GM18909 (cell line): Measurements from ENCODE around the gene HIVEP3.

Experiments used
- ATAC-seq: cut with Tn5 transposase; IDR thresholded peaks from one replicate; pipeline ENCODE4 v1.9.1; 2021; ENCODE audit warnings: mild to moderate bottlenecking; ENCODE audit not compliant: unreplicated experiment, poor library complexity

Gene HIVEP3

GRCh38 chr1:41647221-41648135, 271.2 kb downstream of the HIVEP3 start:
- ATAC-seq, result no peak

DNA sequence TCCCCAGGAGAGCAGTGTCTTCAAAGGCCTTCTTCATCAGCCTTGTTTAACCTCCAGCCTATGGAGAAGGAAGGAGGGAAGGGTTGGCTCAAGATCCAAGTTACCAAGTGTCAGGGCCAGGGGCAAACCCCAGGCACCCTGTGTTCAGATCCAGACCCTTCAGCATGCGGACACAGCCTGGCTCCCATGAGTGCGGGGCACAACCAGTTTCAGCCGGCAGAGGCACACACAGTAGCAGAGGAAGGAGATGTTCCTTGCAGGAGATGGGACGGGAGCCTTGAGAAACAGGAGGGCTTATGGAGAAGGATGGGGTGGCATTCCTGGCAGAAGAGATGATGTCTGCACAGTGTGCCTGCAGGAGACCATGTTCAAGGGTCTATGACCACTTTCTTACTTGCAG, 272.5 kb downstream of the HIVEP3 start:
- ATAC-seq, result no peak

GRCh38 chr1:41645062-41645461, 273.7 kb downstream of the HIVEP3 start:
- no peak for ATAC-seq

GRCh38 chr1:41642922-41643821, 275.6 kb downstream of the HIVEP3 start:
- ATAC-seq, result no peak

DNA sequence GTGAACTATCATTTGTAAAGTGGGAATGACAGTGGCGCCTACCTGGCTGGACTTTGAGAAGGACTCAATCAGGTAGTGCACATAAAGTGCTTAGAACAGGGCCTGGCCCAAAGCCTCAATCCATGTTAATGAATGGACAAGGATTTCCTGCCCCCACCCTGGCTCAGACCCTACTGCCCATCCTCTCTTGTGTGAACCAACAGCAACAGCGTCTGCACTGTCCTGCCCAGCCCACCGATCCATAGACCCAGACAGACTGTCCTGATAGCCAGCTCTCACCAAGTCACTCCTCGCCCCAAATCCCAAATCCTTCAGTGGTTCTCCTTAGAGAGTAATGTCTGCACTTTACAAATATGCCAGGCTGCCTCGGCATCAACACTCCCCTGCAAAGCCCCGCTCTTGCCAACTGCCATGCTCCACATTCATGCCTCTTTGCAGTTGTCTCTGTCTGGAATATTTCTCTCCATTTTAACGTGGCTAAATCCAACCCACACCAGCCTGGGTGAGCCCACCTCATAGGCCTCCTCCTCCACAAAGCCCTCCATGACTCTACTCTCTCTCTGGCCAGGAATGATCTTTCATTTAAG, 276.7 kb downstream of the HIVEP3 start:
- ATAC-seq, result no peak

- ATAC-seq, result peak; percentile 53
These were observed 277.3 kb downstream of the HIVEP3 start for GRCh38 chr1:41641475-41641814.

GRCh38 chr1:41640756-41641474, 277.8 kb downstream of the HIVEP3 start:
- ATAC-seq, result no peak

- ATAC-seq, result no peak
These were observed 278.5 kb downstream of the HIVEP3 start for GRCh38 chr1:41640141-41640751.

DNA sequence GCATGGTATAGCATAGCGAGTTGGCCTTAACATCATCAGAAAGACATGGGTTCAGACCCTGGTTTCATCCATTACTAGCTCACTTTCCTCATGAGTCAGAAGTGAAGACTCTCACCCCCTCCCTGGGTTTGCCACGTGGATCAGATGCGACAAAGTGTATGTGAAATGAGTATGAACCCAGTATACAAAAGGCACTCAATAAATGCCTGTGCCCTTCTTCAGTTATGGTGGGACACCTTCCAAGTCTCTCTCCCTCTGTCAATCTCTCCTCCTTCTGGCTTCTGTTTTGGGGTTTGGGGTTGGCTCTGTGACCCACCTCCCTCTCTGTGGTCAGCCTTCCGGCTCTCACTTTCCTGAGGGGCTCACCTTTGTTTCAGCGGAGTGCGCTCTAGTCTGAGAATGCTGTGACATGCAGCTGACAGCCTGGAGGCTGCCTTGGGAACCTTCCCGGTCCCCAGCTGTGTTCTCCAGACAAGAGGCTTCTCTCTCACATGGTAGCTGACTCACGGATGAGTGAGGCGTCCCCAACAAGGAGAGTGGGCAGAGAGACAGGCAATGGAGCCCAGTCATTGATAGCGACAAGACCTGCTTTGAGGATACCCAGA, 279.3 kb downstream of the HIVEP3 start:
- ATAC-seq, result no peak

- ATAC-seq, result no peak
These were observed 280.4 kb downstream of the HIVEP3 start for GRCh38 chr1:41638086-41639024.

GRCh38 chr1:41637367-41637766, 281.4 kb downstream of the HIVEP3 start:
- no peak for ATAC-seq

DNA sequence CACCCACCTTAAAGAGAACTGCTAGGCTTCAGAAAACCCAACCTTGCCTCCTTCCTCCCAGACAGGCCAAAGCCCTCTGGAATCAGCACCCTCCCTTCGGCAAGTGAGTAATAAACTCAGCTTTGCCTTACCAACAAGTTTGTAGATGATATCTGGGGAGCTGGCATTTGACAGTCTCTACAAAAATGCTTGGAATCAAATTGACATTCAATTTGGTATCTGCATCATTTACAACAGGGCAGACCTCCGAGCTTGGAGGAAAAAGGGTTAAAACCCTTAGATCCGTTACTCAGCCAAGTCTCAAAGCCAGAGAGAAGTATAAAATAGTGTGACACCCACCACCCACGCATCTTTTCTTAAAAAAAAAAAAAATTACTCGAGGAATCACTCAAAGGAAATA, 285.0 kb downstream of the HIVEP3 start:
- no peak for ATAC-seq

DNA sequence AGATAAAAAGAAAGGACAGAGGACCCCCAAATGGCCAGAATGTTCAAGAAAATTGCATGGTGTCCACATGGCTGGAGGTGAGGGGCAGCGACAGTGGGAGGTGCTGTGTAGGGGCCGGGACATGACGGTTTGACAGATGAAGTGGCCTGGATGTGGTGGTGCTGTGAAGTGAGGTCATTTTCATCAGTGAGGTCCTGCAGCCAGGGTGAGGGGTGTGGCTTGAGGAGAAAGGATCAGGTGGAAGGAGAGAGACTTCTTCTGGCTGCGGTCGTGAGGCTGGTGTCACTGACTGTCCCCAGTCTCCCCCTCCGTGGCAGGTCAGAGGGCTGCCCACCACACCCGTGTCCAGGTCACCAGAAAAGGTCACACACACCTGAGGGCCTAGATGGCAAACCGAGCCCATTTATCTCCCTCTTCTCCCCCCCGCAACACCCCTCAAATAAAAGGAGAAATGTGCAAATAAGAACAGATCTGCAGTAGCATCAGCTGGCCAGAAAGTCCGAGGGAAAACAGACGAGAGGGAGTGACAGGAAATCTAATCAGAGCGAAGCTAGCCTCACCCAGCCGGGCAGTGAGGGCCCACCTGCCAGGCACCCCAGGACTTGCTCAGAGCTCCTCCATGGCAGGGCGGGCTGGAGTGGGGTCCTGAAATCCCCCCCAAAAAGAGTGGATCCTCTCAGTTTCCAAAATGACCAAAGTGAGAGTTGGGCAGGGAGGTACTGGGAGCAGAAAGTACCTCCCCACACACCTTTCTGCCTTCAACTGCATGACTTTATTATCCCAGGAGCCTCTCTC, 285.7 kb downstream of the HIVEP3 start:
- ATAC-seq, result no peak

DNA sequence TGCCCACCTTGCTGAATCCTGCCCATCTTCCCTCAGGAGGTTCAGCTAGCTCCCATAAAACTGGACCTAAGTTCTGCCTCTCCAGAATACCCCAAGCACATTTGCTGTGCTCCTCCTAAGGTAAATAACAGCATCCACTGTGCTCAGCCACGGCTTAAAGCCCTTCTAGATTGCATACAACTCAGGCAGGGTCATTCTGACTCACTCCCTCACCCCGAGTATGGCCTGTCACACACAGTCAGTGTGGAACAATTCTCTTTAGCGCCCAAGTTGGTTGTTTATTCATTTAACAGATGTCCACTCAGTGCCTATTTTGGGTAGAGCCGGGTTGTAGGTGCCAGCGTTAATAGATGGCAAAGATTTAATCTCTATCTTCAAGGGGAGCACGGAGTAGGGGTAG, 286.8 kb downstream of the HIVEP3 start:
- ATAC-seq, result no peak

DNA sequence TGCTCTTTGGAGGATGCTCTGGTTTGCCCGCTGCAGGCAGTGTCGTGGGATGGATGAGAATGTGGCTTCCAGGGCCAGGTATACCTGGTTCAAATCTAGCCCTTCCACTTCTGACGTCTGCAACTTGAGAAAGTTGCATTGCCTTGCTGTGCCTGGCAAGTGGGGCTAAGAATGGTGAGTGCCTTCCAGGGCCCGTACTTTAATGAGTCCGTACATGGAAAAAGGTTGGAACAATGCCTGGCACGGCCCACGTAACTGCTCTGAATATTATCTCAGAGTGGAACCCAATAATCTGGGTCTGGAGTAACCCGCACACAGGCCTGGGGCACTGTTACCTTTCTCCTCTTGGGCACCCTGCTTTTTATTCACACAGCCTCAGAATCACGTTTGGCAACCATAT, 287.6 kb downstream of the HIVEP3 start:
- no peak for ATAC-seq

DNA sequence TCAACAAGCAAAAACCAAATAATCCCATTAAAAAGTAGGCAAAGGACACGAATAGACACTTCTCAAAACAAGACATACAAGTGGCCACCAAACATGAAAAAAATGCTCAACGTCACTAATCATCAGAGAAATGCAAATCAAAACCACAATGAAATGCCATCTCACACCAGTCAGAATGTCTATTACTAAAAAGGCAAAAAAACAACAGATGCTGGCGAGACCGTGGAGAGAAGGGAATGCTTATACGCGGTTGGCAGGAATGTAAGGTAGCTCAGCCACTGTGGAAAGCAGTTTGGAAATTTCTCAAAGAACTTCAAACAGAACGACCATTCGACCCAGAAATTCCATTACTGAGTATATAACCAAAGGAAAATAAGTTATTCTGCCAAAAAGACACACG, 289.2 kb downstream of the HIVEP3 start:
- no peak for ATAC-seq

DNA sequence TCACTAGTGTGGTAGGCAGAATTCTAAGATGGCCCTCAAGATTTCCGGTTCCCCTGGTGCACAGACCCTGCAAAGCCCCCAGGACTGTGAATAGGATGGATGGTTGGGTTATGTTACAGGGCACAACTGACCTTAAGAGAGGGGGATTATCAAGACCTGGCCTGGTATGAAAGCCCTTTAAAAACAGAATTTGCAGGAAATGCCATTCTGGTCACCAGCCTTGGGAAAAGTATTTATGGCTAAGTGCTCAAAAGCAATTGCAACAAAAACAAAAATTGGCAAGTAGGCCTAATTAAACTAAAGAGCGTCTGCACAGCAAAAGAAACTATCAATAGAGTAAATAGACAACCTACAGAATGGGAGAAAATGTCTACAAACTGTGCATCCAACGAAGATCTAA, 289.6 kb downstream of the HIVEP3 start:
- ATAC-seq, result no peak
